AG10803 (cell line): ENCODE results near the gene CNOT10.
"Not testable (repeated sequence)": the region's sequence is repeated elsewhere in the genome, so short reads cannot be mapped to it uniquely, and the experiment has no call there.

Experiments
- DNase-seq: peaks from one replicate; pipeline ENCODE4 v3.0.0; 2010; ENCODE audit warnings: low read depth
- H3K4me3 ChIP-seq: 2 replicates; pipeline ENCODE4 v1.5.1; 2011; ENCODE audit warnings: mild to moderate bottlenecking, low read length, control low read depth
- CTCF ChIP-seq: conservative IDR thresholded peaks from 2 replicates; pipeline ENCODE4 v1.5.1; 2011; ENCODE audit warnings: mild to moderate bottlenecking, low read length, control low read depth, inconsistent platforms

CNOT10 gene

GRCh38 chr3:32781211-32781968 lies 96.4 kb downstream of the CNOT10 start:
- DNase-seq, result peak; percentile 73

GRCh38 chr3:32781969-32782270 lies 96.9 kb downstream of the CNOT10 start:
- DNase-seq, H3K4me3 ChIP-seq: not testable (repeated sequence)

More at GRCh38 chr3:32781211-32781968, 96.4 kb downstream of the CNOT10 start:
- H3K4me3 ChIP-seq, result peak overlapping the region; percentile 71
- peak; percentile 63 for TF ChIP-seq CTCF

GRCh38 chr3:32782407-32782806 lies 97.4 kb downstream of the CNOT10 start:
- TF ChIP-seq CTCF, result no peak
- H3K4me3 ChIP-seq, result no peak overlapping the region
- DNase-seq, result no peak

- no peak for TF ChIP-seq CTCF
- H3K4me3 ChIP-seq, result no peak overlapping the region
- DNase-seq, result no peak
Measured at GRCh38 chr3:32791833-32792232, 106.8 kb downstream of the CNOT10 start.

- no peak overlapping the region for H3K4me3 ChIP-seq
- no peak for TF ChIP-seq CTCF
- DNase-seq, result no peak
Measured at GRCh38 chr3:32794487-32795308, 109.7 kb downstream of the CNOT10 start.

- not testable (repeated sequence) for DNase-seq, H3K4me3 ChIP-seq
Measured at GRCh38 chr3:32796384-32796950, 111.5 kb downstream of the CNOT10 start.

- TF ChIP-seq CTCF, result no peak
- no peak for DNase-seq
- H3K4me3 ChIP-seq, result no peak overlapping the region
Measured at GRCh38 chr3:32797776-32798175, 112.8 kb downstream of the CNOT10 start.

GRCh38 chr3:32801440-32801839 lies 116.5 kb downstream of the CNOT10 start:
- not testable (repeated sequence) for DNase-seq

More at GRCh38 chr3:32801440-32801839, 116.5 kb downstream of the CNOT10 start:
- H3K4me3 ChIP-seq, result not testable (repeated sequence)
